NCI-H460 (cell line): ENCODE measurements around the gene RNF19B. TPM values are rescaled to one million over a fixed set of nuclear protein-coding genes. Genes with fewer than 3 reads are reported as not detected.

Experiments used
- DNase-seq: peaks from one replicate; pipeline ENCODE4 v3.0.0-alpha.2; 2016; ENCODE audit warnings: low read depth; ENCODE audit errors: extremely low read depth
- total RNA-seq: library from RNA; depleted of rRNA; stranded (reverse); fragments of >200 nt; shearing (Covaris generic); gene quantifications from 2 replicates; pipeline ENCODE4 v1.2.3, GENCODE V29; 2014

RNF19B gene
- total RNA-seq, 1 experiment from 2014 or later, result 12.9 TPM

GRCh38 chr1:32969566-32969965 lies 5.0 kb upstream of the RNF19B start:
- no peak for DNase-seq

GRCh38 chr1:32967888-32968568 lies 3.4 kb upstream of the RNF19B start:
- no peak for DNase-seq

DNA sequence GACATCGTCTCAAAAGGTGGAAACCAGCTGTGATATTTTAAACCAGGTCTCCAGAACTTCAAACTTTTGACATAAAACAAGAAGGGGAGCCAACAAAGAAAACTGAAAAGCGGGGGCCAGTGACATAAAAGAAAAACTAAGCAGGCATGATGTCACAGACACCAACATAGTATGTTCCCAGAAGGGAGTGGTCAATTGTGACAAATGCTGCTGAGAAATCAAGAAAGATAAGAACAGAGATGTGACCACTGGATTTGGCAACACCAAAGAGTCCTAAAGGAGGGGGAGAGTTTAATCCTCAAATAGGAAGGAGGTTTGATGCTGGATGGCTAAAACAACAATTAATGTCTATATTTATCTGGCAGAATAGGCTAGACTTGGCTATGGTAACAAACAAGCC lies 2.3 kb upstream of the RNF19B start:
- DNase-seq, result no peak

DNA sequence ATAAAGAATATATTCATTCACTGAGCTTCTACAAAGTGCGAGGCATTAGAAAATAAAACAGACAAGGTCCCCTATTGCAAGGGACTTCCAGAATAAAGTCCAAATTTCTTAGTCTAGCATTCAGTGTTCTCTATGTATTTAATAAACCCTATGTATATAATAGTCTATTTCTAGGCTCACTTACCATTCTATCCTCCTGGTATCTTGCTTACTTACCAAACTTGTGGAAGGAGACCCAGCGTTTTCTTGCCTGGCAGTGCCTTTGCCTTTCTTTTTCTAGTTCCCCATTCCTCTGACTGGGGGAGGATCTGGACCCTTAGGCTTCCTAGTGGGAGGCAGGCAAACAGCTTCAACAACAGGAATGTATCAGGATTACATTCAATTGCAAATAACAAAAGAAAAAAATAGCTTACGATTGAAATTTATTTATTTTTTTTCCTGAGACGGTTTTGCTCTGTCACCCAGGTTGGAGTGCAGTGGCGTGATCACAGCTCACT lies 690 bp upstream of the RNF19B start:
- DNase-seq, result no peak

DNA sequence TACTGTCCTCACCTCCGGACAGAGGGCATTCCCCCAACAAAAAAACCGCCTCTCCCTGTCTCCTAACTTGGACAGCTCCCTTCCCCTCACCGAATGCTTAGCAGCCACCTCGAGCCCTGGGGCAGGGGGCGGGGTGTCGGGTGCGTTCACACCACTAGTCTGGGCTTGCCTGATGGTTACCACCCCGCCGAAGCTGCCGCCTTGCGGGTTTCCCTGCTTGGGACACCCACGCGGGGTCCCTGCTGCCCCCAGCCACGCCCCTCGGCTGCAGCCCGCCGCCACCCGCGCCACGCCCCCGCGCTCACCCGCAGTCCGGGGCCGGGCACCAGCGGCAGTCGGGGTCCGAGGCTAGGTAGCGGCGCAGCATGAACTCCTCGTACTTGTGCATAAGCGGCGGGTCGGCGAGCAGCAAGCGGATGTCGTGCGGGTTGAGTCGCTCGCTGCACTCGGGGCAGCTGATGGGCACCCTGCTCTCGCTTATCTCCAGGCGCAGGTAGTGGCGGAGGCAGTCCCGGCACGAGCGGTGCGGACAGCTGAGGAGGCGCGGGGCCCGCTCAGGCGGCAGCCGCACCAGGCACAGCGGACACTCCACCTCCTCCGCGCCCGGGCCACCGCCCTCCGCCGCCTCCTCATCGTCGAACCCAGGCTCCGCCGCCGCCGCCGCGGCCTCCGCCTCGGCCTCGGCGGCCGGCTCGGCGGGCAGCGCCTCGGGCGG lies 706 bp downstream of the RNF19B start:
- DNase-seq, result no peak

DNA sequence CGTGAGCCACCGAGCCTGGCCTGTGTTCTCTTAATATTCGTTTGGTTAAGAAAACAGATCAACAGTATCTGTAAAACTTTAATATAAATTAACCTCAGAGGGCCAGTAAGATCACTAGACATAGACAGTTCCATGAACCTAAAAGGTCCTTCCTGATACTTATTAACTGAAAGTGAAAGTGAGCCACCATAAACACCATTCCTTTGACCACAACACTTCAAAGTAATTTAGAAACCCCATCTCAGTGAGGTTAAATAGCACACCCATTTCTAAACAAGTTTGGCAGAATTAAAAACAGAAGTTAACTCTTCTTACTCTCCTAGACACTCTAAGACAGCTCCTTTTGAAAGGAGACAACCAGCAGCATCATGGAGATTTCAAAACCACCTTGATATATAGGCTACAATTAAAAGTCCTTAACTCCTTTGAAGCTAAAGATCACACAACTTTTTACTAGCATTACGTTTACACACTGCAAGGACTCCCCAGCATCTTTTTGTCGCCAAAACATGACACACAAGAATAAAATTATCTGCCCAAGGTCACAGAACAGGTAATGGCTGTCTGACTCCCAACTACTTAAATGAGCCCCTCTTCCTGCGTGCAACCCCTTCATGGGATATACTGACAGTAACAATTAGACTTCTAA lies 2.2 kb downstream of the RNF19B start:
- no peak for DNase-seq

- no peak for DNase-seq
These were observed 3.7 kb downstream of the RNF19B start for GRCh38 chr1:32960819-32961355.

DNA sequence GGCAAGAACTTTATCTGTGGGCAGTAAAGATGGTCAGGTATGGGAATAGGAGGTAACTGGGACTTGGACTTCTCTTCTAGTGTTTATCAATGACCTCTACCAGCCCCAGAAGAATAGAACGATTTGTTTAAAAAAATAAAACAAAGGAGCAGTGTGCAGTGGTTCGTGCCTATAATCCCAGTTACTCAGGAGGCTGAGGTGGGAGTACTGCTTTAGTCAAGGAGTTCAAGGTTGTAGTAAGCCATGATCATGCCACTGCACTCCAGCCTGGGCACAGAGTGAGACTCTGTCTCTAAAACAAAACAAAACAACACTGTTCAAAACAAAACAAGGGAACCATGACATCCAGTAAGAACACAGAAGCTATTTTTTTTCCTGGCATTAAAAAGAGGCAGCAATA lies 4.3 kb downstream of the RNF19B start:
- no peak for DNase-seq

- no peak for DNase-seq
These were observed 5.8 kb downstream of the RNF19B start for GRCh38 chr1:32958827-32959226.

- no peak for DNase-seq
These were observed 7.6 kb downstream of the RNF19B start for GRCh38 chr1:32957017-32957416.

DNA sequence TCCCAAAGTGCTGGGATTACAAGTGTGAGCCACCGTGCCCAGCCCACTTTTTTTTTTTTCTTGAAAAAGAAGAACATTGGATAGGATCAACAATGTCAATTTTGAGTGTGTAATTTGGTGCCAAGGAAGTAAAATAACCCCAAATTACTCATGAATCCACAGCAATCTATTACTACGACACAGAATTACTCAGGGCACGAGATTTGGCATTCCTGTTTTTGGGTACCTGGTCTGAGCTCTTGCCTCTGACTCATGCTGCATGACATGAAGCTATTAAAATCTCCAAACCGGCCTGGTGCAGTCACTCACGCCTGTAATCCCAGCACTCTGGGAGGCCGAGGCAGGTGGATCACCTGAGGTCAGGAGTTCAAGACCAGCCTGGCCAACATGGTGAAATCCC lies 10.4 kb downstream of the RNF19B start:
- no peak for DNase-seq

DNA sequence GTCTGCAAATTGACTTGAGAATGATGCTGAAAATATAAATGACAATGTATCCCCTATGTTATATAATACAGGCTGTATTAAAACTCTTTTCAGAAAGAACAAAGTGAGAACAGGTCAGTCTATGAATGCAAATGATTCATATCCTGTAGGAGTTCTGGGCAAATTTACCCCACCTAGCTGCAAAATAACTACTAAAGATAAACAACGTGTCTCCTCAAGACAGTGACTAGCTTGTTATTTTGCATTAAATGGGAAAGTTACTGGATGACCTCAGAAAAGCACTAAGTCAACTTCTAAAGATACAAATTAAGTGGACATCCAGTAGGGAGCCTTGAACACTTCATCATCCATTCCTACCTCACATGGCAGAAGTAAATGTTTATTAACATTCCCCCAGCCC lies 11.1 kb downstream of the RNF19B start:
- no peak for DNase-seq

DNA sequence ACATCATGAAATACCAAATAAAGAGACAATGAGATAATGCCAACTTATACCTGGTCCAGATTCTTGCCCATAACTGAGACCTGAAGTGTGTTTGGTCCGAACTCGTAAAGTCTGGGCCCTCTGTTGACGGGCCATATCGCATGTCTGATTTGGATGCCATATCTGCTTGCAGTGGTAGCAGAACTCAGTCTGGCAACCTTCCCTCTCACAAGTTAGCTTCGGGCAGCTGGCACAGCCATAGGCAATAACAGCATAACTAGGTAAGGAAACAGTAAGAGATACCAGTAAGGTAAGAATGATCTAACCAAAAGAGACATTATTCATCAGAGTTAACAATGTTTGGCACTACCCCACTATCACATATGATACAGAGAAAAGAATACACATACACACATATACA lies 15.1 kb downstream of the RNF19B start:
- no peak for DNase-seq

- no peak for DNase-seq
These were observed 15.7 kb downstream of the RNF19B start for GRCh38 chr1:32948905-32949304.

DNA sequence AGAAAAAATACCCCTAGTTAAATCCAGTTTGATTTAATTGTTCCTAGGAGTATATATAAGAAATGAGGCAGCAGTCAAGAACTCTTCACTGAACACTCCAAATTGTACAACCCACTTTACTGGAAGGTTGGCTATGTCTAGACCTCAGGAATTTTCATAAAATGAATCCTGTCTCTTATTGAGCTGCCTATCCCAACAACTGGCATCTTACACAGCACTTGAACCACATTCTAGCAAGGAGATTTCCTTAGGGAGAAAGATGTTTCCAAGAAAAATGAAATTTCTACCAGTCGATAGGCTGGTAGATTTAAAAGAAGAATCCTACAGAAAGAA lies 16.3 kb downstream of the RNF19B start:
- DNase-seq, result no peak

DNA sequence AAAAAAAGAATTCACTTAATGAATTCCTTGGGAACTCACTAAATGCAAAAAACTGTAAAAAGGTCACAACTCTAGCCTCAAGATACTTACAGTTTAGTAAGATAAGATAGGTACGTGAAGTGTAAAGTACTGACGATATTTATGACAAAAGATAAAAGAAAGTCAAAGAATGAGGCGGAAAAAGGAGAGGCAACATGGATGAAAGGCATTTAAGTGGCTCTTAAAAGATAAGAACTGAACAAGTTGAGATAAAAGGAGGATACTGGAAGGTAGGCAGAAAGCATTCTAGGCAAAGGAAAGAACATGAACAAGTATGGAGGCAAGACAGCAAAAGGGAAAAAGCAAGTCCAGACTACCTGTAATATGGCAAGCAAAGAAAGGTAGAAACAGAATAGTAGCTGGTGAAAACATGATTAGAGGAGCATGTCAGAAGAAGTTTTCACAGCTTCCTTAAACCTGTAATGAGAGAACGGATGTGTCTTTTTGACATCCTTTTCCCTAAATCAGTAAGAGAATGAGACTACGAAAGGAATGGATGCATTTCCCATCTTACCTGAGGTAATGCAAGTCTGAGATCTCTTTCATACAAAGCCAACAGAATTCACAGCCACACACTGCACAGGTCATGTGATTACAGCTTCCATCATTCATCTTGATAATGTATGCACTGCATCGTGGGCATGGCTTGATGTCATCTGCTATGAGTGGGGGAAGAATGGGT lies 16.8 kb downstream of the RNF19B start:
- DNase-seq, result no peak

GRCh38 chr1:32946413-32946812 lies 18.2 kb downstream of the RNF19B start:
- no peak for DNase-seq

DNA sequence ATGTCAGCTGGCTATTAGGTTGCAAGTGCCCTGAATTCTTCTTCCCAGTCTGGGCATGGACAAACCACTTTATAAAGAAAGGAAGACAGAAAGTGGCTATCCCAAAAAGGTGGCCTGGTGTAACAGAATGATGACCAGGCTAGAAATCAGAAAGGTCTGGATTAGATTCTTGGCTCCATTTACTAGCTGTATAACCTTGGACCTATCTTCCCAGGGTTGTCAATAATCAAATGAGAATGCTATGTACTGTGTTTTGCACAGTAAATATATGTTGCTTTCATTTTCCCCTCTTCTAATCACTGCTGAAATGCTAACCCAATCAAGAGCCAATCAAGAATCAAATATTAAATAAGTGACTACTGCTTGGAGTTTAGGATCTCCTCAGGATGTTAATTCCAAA lies 20.4 kb downstream of the RNF19B start:
- no peak for DNase-seq

DNA sequence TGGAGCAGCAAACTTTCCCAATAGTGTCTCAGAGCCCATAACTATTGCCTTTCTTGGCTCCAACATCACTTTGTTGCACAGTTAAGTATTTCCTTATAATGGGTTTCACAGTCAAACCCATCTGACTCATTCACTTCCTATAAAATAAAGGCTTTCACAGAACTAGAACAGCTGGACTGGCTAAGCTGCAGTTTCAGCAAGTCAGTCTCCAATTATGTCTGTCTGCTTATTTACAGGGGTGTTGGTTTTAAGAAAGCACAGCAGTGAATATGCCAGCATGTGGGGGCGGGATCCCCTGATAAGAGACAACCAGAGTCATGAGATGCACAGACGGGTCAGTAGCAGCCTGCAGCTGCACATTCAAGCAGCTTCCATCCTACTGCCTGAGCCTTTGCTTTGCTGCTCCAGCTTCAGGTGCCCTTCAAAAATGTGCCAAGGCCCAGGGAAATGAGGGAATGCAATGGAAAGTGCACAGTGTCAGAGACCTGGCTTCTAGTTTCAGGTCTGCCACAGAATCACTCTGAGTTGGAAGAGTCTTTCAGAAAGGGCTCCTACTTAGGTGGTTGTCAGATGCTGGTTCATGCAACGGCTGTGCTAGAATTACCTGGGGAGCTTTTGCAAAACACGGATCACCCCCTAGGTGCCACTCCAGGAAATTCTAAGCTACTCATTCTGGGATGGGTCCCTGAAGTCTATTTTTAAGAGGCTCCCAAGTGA lies 24.8 kb downstream of the RNF19B start:
- no peak for DNase-seq

DNA sequence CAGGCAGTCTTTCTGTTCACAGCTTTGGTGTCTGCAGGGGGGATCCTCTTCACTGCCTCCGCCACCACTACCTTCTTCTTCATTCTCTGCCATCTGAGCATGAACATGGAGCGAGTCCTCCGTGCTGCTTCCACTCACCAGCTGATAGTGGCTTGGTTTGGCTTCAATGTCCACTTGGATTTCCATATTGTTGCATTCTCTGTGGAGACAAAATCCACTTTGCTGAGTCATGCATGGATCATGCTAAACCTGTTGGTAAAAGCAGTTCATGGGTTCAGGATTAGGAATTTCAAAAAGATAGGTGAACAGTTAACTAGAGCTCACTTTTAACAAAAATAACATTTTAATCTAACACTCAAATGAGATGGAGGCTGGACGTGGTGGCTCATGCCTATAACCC lies 27.5 kb downstream of the RNF19B start:
- no peak for DNase-seq
